ENCODE results near the gene CFAP58. TPM values are rescaled to one million over a fixed set of nuclear protein-coding genes. Genes with fewer than 3 reads are reported as not detected.

Gene CFAP58
- total RNA-seq, 1 donor from 2014 or later: 0.85 TPM

- no peak for DNase-seq
Measured at GRCh38 chr10:104321725-104322415, 31.8 kb upstream of the CFAP58 start.

- no peak for DNase-seq
Measured at GRCh38 chr10:104322416-104322782, 31.2 kb upstream of the CFAP58 start.

DNA sequence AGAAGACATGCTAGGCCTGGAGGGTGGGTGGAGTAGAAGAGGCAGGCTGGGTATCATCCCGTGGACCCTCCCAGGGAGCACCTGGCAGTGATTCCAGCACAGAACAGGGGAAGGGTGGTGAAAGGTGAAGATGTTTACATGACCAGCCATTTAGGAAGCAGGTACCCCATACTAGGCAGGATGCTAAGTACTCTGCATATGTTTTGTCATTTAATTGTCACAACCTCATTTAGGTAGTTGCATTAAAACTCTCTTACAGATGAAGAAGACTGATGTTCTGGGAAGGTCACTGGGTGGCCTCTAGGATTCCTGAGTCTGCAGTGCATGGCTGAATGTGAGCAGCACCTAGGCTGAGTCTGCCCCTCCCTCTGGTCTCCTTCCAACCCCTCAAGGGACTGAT lies 30.5 kb upstream of the CFAP58 start:
- no peak for DNase-seq

DNA sequence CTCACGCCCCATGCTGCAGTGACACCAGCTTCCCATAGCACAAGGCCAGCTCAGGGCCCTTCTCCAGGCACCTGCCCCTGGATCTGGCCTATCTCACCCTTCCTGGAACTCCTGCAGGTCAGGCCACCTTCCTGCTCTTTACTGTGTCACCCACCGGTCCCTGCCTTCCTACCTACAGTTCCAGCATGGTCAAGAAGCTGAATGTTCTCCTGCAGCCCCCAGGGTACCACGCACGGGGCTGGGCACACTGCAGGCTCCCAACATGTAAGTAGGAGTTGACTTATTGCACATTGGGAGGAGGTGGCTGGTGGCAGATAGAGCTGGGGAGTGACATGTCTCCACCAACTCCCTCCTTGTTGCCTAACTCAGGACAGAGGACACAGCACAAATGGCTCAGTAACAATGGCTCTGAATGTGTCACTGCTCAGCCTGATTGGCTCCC lies 29.9 kb upstream of the CFAP58 start:
- no peak for DNase-seq

DNA sequence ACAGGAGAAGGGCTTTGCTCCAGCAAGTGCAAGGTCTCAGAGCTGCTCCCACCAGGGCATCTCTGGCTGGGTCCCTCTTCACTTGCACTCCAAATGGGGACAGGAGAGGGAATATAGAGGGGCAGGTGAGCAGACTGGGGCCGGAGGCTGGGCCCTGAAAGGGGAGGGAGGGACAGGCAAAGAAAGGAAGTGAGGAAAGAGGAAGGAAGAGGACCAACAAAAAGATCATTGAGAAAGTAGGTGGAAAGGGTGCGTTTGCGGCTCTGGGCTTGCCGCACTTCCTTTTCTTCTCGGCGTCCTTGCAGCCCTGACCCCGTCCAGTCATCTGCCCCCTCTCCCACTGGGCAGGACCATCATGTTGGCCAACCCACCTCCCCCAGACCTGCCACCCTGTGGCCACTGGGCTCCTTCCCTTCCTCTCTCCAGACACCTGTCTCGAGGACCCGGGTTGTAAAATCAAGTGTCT lies 29.4 kb upstream of the CFAP58 start:
- no peak for DNase-seq

DNA sequence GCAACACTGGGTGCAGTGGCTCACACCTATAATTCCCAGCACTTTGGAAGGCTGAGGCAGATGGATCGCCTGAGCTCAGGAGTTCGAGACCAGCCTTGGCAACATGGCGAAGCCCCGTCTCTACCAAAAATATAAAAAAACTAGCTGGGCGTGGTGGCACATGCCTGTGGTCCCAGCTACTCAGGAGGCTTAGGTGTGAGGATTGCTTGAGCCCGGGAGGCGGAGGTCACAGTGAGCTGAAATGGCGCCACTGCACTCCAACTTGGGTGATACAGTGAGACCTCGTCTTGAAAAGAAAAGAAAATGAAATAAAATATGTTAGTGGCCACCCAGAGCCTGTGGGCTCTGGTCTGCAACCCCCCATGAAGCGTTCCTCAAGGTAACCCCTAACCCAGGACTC lies 28.7 kb upstream of the CFAP58 start:
- no peak for DNase-seq

GRCh38 chr10:104325436-104326435 lies 27.9 kb upstream of the CFAP58 start:
- DNase-seq: peak; percentile 59

DNA sequence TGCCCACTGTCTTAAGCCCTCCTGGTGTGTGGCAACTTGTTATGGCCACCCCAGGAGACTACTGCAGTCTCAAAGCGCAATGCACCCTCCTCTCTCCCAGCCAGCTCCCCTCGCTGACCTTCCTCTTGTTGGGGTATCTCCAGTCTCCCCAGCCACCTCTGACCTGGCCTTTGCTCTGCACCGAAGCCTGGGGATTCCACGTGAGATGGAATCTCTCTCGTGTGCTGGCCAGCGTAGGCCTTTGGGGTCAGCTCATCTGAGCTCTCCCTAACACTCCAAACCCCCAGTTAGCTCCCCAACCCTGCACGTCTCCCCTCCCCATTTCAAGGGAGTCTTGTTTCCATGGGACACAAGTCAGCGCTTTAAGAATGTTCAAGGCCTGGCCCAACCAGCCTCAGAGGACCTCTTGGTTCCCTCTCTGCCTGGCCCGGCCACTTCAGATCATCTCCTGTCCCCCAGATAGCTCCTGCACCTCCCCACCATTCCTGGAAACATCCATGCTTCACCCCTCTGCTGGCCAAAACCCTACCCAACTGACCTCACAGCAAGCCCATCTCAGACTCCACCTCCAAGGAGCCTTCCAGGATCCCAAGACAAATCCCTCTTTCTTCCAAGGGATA lies 26.5 kb upstream of the CFAP58 start:
- no peak for DNase-seq

DNA sequence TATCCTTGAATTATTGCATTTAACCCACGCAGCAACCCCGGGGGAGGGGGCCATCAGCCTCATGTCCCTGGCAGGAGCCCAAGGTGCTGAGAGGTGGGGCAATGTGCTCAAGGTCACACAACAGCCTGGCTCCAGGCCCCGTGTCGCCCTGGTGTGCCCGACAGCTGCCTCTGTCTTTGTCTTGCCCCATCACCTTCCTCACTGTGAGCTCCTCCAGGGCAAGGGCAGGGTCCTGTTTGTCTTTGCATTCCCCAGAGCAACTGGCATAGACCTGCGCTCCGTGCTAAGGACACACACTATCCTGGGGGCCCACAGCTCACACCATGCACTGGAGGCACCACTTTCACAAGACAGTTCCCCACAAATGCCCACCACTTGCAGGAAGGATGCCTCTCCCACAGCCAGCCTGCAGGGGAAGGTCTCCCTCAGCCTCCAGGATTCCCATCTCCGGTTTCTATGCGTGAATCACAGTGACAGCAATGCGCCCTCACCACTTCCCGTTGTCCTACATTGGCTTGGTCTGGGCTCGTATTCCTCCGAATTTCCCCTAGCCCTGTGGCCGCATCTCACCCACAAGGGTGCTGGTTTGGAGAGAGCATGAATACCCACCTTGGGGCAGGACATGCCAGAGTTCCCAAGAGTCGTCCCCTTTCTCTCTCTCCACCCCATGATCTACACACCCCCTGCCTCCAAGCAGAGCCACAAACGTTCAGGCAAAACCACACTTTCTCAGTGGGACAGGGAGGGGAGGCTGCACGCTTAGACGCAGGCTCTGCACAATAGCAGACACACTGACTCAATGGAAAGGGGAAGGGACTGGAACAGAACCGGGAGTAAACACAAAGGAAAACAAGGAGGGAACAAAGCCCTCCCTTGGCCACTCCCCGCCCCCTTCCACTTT lies 25.6 kb upstream of the CFAP58 start:
- peak; percentile 74 for DNase-seq

- no peak for DNase-seq
Measured at GRCh38 chr10:104328646-104328895, 25.1 kb upstream of the CFAP58 start.

- peak; percentile 89 for DNase-seq
Measured at GRCh38 chr10:104328896-104329710, 24.5 kb upstream of the CFAP58 start.

DNA sequence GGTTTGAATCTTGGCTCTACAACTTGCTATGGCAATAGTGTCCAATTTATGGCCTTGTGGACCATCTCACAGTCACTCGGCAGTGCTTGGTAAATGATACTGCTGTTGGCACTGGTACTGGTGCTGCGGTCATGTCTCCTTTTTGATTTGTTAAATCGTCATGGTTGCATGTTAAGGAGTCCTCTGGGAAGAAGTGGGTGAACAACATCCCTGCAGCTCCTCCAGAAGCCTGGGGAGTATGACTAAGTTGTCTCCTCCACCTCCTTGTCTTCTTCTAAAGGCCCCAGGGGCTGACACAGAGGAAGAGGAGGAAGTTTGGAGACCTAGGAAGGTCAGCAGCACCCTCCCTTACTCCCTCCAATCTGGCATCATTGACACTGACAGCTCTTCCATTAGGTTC lies 23.9 kb upstream of the CFAP58 start:
- DNase-seq: peak; percentile 40

GRCh38 chr10:104330168-104331110 lies 23.2 kb upstream of the CFAP58 start:
- DNase-seq: peak; percentile 51

DNA sequence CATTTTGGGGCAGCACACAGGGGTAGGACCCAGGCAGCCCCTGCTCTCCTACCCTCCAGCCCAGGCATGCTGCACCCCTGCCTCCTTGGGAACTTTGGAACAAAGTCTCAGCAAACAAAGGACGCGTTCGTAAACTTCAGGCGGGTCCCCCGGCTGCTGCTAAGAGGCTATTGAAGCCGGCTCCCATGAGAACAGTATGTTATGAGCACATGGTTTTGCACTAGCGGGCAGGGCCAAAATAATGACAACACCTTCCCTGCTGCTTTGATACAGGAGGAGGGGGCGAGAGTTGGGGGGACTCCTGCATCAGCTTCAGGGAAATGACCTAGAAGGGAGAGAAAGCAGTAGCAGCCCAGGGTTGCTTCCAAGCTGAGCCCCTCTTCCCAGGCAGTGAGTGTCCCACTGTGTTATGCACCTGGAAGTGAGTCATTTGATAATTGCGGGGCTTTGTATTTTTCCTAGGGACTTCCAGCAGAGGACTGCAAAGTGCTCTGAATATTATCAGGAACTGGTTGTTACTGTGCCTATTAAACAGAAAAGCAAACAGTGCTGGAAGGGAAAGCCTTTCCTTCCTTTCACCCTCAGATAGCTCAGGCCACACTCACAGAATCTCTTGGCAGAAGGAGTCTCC lies 22.3 kb upstream of the CFAP58 start:
- DNase-seq: peak; percentile 90

DNA sequence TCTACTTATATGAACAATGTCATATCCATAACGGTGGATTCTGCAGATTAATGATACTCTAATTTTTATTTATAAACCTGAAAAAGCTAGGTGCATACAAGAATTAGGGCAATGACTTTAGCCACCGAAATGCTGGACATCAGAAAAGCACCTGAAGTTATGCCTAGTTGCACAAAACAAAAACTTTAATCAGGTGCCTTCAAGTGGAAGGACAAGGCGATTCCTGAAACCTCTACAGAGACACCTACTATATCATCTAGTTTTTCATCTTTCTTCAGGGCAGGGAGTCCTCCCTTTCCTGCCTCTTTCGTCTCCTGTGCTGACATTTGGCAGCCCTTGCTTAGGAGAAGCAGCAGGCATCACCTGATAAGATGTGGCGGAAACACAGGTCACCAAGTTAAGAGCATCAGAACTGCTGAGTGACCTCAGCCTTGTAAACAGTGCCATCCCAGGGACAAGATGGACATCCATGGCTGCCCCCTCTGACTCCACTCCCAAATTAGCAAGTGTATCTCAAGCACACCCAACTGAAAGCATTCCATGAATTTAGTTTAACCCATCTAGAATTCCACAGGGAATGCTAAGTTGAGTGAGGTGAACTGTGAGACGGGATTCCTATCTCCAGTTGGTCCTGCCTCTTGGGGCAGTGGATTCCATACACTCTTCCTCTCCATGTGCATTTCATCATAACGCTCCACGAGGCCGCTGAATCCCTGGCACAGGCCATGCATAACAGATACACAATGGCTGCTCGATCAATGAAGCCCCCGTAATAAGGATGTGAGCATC lies 21.2 kb upstream of the CFAP58 start:
- DNase-seq: peak; percentile 28

DNA sequence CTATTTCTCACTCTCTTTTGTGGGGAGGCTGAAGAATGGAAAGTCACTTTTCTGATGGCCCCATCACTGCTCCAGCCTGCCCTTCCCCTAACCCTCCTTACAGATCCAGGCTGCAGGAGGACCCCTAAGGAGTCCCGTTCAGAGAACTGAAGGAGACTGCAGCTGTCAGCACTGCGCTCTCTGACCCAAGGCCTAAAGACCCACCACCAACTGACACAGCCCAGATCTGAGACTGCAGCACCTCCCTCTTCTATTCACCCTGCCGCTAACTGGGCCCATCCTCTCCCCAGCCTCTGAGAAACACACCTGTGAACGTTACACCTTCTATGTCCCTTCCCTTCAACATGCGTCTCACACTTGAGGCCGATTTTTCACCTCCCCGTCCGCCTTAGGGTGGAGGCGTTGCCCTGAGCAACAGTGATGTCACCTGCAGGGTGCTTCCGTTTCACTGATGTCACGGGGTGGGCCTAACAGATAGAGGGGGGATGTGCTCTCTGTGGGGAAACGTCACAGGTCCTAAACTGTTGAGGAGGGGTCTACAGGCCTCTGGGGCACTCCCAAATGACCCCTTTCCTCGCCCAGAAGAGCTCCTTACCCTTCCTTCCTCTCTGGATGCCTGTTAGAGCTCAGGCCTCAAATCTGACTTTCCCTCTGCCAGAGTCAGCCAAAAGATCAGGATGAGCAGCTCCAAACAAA lies 20.5 kb upstream of the CFAP58 start:
- DNase-seq: peak; percentile 68

- DNase-seq: no peak
Measured at GRCh38 chr10:104333728-104334373, 19.8 kb upstream of the CFAP58 start.

DNA sequence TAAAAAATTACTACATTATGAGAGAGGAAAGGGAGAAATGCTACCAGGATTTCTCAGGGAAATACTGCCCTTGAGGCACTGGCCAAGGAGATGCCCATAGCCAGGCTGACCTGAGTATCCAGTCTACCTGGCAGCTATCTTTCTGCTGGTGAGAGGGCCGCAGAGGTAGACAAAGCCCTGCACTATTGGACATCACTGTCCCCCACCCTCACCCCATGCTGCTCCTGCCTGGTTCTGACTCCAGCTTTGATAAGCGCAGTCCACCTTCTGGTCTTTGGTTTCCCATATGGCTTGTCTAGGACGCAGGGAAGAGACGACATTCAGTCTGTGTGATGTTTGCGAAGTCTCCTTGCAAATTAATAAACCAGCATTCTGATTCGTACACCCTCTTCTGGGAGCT lies 19.1 kb upstream of the CFAP58 start:
- DNase-seq: no peak
